Epithelial cell of prostate (primary cell): Measurements from ENCODE around the gene RIMKLA.

Source experiments
- DNase-seq: peaks from one replicate; pipeline ENCODE4 v3.0.0-alpha.2; 2011; ENCODE audit warnings: low read depth, low spot score
- H3K27ac ChIP-seq: fragments of 450-650 bp; 2 replicates; pipeline ENCODE4 v1.5.1; 2017; ENCODE audit warnings: mild to moderate bottlenecking

The RIMKLA gene, protein sequence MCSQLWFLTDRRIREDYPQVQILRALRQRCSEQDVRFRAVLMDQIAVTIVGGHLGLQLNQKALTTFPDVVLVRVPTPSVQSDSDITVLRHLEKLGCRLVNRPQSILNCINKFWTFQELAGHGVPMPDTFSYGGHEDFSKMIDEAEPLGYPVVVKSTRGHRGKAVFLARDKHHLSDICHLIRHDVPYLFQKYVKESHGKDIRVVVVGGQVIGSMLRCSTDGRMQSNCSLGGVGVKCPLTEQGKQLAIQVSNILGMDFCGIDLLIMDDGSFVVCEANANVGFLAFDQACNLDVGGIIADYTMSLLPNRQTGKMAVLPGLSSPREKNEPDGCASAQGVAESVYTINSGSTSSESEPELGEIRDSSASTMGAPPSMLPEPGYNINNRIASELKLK

DNA sequence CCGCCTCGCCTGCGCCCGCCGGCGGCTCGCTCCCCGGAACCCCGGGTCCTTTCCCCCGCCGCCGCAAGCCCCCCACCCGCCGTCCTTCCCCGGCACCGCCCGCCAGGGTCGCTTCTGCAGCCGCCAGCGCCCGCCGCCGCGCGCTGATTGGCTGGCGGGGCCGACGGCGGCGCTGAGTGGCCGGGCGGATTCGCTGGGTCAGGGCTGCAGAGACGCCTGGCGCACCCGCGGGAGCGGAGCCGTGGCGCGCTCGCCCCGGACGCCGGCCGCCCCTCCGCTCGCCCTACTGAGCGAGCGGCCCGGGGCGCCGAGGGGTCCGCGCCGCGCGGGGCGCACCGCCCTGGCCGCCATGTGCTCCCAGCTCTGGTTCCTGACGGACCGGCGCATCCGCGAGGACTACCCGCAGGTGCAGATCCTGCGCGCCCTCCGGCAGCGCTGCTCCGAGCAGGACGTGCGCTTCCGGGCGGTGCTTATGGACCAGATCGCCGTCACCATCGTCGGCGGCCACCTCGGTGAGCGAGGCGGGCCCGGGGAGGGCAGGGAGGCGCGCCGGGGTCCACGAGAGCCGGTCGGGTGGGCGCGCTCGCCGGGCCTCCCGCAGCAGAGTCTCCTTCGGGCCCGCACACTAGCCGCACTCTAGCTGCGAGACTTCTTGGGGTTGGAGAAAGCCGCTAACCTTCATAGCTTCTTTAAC, at the start of gene RIMKLA:
RIMKLA (plus strand) TSS at position 207 of the 694 bp plus-strand sequence; CDS start at position 350, 143 bp downstream.
- DNase-seq: no peak
- H3K27ac ChIP-seq: no peak within 1 kb of the TSS

DNA sequence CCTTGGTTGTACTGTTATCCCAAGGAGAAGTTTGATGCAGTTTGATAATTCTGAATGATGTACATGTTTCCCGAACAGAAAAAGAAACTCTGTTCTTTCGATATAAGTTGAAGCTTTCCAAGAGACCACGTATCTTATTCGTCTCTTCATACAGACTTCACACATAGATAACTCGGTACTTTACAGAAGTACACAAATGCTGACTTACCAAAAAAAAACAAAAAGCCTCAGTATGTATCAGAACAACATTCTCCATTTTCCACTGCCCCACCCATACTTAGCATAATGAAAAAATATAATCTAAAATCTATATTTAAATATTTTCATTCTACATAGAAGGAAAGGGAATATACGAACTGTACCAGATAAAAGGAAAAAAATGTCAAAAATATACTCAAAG, 47.7 kb upstream of the RIMKLA start:
- DNase-seq: no peak
- no peak overlapping the region for H3K27ac ChIP-seq

DNA sequence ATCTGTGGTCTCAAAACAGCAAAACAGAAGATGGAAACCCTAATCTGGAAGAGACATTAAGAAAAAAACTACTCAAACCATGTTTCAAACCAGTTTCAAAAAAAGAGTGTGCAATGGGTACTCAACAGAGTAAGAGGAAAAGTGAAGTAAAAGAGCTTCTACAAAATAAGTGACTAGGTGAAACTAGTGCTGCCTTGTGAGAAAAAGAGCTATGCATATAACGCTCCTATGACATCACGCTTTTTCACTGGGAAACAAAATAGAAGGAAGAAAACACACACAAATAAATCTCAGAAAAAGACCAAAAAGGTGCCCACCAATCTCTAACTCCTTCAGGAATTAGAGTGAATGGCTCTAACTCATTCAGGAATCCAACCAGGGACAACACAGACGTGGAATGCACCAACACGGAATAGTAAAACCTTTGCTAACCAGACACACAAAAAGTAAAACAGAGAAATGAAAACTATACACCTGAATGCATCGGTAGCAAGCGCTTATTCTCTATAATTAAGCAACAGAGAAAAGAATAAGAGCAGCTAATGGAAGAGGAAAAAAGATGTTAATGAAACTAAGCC, 46.8 kb upstream of the RIMKLA start:
- H3K27ac ChIP-seq: peak overlapping the region; percentile 96

DNA sequence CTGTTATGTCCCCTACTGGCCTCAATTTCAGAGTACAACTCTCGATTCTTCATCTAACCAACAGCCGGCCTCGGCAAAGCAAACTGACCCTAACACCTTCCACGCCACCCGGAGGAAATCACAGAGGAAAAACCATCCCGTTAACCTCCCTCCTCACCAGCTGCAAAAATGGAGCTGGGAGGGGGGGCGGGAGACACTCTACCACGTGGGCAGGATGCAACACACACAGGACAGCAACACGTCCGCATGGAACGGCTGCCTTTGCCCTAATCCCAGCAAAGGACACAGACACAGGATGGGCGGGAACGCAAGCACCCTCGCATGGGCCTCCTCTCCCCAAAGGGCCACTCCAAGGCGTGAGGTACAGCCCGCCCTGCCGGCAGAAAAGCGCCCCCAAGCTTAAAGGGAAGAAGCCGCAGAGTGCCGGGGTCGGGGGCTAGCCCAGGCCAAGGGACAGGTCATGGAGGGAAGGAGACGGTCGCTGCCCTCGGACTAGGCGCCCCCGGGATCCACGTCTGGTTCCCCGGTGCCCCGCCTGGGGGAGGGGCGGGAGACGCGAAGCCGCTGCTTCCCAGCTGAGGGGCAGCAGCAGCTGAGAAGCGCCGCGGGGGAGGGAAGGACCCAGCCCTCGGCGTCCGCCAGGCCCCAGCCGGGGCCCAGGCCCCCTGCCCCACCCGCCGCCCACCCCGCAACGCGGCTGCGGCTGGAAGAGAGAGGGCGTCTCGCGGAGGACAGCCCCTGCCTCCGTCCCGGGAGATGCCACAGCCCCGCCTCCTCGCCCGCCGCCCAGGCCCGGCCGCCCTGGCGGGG, 46.1 kb upstream of the RIMKLA start:
- H3K27ac ChIP-seq: peak overlapping the region; percentile 96
- peak; percentile 10 for DNase-seq

More for the DNA sequence above, 46.8 kb upstream of the RIMKLA start:
- DNase-seq: no peak

DNA sequence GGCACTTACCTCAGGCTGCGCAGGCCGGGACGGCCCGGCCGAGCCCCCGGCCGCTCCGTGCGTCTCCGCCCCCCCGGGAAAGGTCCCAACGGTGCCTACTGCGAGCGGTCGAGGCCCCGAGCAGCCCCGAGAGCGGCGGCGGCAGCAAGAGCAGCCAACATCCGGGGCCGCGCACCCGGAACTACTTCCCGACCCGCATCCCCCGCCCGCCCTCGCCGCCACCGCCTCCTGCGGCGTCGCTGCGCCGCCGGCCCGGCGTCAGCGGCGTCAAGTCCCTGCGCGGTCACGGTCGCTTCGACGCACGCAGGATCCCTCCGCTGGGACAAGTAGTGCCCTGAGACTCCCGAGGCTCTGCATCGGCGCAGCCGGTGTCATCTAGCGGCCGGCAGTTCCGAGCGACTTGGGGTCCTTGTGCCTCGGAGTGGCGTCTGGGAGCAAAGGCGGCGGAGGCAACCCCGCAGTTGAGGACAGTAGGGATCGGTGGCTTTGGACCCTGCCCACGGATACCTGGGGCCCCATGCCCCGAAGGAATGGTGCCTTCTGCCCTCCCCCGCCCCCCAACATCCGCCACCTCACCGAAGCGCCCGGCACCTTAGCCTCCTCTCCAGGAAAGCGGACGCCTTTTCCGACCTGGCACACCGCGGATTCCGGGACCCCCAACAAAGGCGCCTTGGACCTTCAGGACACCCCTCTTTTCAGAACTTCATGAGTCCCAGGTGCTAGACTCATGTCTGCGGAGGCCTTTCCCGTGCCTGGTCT, 45.4 kb upstream of the RIMKLA start, which contains the start of gene FOXJ3:
FOXJ3 (minus strand) TSS at position 186 of the 759 bp plus-strand sequence. CDS start 24,142 bp downstream, outside the sequence.
- peak within 1 kb of the TSS; percentile 96 for H3K27ac ChIP-seq
- DNase-seq: peak; percentile 85

DNA sequence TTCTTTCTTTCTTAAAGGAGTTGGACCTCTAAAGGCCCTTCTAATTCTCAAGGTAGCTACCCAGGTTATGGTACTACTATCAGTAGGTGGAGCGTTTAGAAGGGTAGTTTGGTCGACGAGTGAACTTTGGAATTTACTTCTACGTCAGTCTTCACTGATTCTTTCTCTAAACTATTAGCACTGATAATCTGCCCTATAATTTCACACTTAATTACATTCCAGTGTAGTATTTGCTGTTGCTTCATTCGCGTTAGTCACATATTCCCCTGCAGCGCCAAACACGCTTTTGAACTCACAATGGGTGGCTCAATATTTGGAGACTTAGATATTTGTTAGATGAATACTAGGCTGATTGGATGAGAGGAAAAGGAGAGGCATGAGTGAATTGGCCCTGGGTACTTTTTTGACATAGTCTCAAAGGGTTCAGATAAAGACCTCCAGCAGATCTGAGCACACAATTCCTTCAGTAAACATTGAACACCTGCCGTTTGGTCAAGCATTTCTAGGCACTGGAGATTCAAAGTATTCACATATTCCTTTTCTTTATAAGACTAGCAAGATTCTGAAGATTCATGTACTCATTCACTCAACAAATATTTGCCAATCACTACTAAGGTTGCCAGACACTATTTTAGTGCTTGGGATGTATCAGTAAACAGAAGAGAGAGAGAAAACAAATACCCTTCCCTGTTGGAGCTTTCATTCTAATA, 44.6 kb upstream of the RIMKLA start:
- DNase-seq: peak; percentile 59
- H3K27ac ChIP-seq: peak overlapping the region; percentile 96

DNA sequence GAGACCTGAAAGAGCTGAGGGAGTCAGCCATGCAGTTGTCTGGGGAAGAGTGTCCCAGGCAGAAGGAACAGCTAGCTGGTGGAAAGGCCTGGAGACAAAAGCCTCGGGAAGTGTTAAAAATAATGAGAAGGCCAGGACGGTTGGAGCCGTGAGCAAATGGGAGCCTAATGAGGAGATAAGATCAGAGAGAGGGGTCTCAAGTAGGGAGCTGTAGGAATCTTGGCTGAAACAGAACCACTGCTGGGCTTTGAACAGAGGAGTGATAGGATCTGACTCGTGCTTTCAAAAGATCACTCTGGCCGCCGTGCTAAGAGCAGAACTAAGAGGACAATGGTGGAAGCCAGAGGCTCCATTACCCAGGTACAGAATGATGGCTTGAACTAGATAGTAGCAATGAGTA, 43.6 kb upstream of the RIMKLA start:
- H3K27ac ChIP-seq: no peak overlapping the region
- DNase-seq: no peak

DNA sequence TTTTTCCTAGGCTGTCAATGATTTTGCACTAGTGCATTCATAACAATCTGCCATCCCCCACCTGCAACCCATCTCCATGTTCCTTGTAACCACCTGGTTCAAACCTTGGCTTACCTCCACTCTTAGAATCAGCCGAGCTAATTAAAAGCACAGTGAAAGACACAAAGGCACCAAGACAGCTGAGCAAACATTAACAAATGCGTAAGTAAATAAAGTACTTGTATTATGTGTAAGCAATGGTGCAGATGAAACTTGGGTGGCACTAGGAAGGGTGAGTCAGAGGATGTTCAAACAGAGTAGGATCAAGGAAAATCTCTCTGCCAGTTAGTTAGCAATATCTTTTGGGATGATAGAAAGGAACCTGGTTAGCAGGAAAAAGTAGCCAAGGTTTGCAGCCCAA, 40.5 kb upstream of the RIMKLA start:
- H3K27ac ChIP-seq: peak overlapping the region; percentile 44
- DNase-seq: peak; percentile 93

DNA sequence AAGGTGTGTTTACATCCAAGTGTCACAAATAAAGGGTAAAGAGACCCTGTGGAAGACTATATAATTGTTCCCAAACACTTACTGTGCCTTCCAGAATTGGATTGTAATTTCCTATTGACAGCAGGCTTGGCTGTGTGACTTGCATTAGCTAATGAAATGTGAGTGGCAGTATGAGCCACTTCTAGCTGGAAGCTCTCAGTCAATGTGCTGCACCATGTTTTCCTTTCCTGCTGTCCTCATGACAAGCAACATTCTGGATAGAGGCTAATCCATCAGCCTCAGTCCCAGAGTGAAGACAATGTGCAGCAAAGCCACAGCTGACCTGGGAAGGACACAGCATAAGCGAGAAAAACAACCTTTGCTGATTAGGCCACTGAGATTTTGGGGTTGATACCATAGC, 39.7 kb upstream of the RIMKLA start:
- DNase-seq: no peak
- peak overlapping the region; percentile 44 for H3K27ac ChIP-seq

DNA sequence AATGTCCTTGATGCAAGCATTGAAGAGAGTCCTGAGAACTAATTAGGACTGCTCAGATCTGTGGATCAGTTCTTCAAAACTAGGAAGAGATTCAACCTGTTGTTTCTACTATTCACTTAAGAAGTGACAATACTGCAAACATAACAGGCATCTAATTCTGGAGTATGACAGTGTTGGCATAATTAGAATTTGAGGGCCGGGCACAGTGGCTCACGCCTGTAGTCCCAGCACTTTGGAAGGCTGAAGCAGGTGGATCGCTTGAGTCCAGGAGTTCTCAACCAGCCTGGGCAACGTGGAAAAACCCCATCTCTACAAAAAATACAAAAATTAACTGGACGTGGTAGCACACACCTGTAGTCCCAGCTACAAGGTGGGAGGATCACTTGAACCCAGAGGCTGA, 37.5 kb upstream of the RIMKLA start:
- no peak for DNase-seq

DNA sequence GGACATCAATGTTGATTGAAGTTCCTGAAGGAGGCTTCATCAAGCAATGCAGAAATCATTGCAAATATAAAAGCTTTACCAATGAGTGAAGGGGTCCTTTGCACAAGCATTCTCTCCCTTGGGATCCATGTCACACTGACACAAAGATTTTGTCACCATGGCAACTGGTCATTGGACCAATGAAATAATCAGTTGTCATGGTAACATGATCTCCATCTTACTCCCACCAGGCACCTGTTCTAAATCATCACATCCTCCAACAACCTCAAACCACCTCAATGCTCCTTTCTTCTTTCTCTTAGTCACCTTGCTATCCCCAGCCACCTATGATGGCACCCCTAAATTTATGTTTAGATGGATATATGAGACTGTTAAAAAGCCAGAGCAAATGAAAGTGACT, 32.1 kb upstream of the RIMKLA start:
- no peak overlapping the region for H3K27ac ChIP-seq
- DNase-seq: no peak

More for the DNA sequence above, 37.5 kb upstream of the RIMKLA start:
- no peak overlapping the region for H3K27ac ChIP-seq

DNA sequence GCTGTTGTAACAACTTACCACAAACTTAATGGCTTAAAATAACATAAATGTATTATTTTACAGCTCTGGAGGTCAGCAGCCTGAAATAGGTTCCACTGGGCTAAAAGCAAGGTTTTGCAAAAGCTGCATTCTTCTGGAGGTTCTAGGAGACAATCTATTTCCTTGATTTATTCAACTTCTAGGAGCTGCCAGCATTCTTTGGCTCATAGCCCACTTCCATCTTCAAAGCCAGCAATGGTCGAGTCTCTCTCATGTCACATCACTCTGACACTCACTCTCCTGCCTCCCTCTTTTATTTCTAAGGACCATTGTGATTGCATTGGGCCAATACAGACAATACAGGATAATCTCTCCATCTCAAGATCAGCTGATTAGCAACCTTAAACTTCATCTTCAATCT, 30.5 kb upstream of the RIMKLA start:
- no peak for DNase-seq
- no peak overlapping the region for H3K27ac ChIP-seq

DNA sequence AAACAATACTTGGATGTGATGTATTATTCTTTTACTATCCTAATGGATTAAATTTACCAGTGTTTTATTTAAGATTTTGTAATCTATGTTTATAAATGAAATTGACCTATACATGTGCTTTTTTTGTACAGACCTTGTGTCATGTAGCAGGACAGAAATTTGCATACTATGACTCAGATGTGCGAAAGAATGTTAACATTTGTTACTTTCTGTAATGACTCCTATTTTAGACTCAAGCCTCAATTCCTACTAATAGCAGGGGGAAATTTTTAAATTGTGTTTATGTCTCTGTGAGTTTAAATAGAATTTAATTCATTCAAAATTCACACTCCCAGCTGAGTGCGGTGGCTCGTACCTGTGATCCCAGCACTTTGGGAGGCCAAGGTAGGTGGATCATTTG, 21.8 kb upstream of the RIMKLA start:
- H3K27ac ChIP-seq: no peak overlapping the region
- no peak for DNase-seq

DNA sequence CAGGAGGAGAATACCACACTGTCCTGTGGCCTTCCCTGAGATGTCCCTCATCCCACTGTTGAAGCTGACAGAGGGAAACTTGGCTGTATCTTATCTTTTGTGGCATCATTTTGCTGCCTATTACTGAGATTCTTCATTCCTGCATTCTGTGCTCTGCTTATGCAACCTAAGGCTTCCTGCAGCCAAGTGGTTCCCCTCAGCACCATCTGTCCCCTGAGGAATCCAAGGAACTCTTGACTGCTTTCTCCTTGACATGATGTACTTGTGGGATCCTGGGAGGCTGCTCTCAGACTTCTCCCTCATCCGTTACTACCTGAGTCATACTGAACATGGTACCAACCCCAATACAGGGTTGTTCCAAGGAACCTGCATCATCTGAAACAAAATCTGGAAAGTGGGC, 21.1 kb upstream of the RIMKLA start:
- DNase-seq: no peak
- no peak overlapping the region for H3K27ac ChIP-seq

DNA sequence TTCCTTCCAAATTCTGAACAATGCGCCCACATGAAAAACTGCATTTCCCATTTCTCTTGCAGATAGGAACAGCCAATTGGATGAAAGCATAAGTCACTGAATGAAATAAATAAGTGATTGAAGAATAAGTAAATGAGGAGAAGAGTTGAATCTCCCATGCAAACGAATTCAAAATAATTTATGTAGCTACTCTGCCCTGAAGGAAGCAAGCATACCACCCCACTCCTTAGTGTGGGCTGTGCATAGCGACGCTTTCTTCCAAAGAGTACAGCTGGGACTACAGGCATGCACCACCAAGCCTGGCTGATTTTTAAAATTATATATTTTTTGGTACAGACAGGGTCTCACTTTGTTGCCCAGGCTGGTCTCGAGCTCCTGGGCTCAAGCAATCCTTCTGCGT, 16.5 kb upstream of the RIMKLA start:
- H3K27ac ChIP-seq: no peak overlapping the region
- no peak for DNase-seq

DNA sequence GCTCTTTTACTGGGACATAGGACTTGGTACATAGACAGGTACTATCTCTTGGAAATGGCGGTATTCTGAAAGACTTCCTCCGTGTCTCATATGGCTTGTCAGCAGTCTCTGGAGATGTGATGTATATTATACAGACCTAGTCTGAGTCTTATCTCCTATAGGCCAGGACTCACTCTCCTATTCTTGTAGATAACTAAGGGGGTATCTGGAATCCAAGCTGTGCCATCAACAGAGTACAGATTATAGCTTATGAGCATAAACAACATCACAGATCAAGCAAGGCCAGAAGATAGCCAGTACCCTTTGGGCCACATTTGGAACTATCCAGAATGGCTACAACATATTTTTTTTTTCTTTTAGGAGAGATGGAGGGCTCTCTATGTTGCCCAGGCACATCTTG, 16.1 kb upstream of the RIMKLA start:
- DNase-seq: no peak
- no peak overlapping the region for H3K27ac ChIP-seq

DNA sequence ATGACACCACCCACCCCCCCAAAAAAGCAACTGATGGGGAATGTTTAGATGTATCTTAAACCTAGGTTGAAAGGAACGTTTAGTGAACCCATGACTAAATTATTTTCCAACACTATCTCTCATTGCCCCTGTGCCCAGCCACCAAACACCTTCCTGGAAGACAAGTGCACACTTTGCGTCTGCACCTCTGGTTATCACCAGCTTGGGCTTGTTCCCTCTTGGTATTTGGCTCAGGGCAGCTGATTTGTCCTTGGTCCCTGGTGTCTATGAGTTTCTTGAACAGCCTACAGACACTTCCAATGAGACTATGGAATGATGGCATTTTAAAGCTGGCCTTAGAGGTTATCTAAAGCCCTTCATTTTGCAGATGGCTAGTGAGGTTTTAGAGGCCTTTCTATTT, 15.5 kb upstream of the RIMKLA start:
- no peak overlapping the region for H3K27ac ChIP-seq
- DNase-seq: no peak

DNA sequence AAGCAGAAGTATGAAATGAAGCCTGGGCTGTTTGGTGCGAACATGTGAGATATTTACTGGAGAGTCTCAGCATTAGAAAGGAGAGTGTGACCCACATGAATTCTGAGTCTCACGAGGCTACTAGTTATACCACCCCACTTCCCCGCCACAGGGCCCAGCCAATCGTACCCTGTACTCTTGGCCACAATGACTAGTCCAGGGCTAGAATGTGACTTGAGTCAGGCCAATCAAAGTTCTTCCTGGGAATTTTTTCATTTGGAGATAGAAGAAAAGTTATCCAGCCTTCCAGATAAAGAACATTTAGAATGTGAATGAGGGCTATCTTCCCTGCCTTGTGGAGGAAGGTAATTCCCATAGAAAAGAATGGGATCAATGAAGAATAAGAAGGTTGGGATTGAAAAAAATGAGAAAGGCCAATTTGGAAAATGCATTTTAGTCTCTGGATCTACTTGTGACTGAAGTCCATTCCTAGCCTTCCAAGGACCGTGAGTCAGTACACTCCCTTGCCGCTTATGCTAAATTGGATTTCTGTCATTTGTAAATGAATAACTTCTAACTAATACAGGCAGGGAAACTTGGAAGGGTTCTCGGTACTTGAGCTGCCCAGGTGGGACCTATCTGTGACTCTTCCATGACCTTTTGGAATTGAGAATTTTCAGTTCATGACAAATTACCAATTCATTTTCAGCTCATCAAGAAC, 12.3 kb upstream of the RIMKLA start:
- H3K27ac ChIP-seq: no peak overlapping the region
- DNase-seq: no peak
